Cardiac muscle cell (in vitro differentiated cells and primary cell): Measurements from ENCODE around the gene PPM1H. TPM values are rescaled to one million over a fixed set of nuclear protein-coding genes. Genes with fewer than 3 reads are reported as not detected.

Experiments used
- DNase-seq, 2 donors: peaks; one replicate each; pipeline versions ENCODE4 v3.0.0 to v3.0.0-alpha.2; 2010 to 2017; ENCODE audit warnings: low read depth in 1 of 2, low spot score in 1 of 2
- H3K27ac ChIP-seq: fragments of 200-600 bp; sonication (generic); 2 replicates; pipeline ENCODE4 v1.5.1; 2016
- H3K27me3 ChIP-seq: fragments of 200-600 bp; sonication (generic); 2 replicates; pipeline ENCODE4 v1.6.0; 2016; ENCODE audit warnings: control low read depth
- H3K36me3 ChIP-seq: fragments of 200-600 bp; sonication (generic); 2 replicates; pipeline ENCODE4 v1.5.1; 2016; ENCODE audit warnings: control low read depth
- H3K4me1 ChIP-seq: fragments of 200-600 bp; sonication (generic); 2 replicates; pipeline ENCODE4 v1.8.1; 2017; ENCODE audit warnings: low read depth, mild to moderate bottlenecking, mixed run types
- H3K4me3 ChIP-seq: fragments of 200-600 bp; sonication (generic); 2 replicates; pipeline ENCODE4 v1.5.1; 2016; ENCODE audit warnings: mild to moderate bottlenecking
- H3K9me3 ChIP-seq: fragments of 200-600 bp; sonication (generic); 2 replicates; pipeline ENCODE4 v1.5.1; 2017; ENCODE audit warnings: low read depth, mild to moderate bottlenecking, control low read depth
- CTCF ChIP-seq: IDR thresholded peaks from 2 replicates; pipeline ENCODE4 v1.5.1; 2012; ENCODE audit warnings: low read depth, mild to moderate bottlenecking, low read length
- polyA plus RNA-seq: library from polyadenylated mRNA; unstranded; fragments of >200 nt; fragmentation: Nextera tagmentation; extraction: Ambion mirVana; gene quantifications from 2 replicates; pipeline ENCODE4 v1.2.1, GENCODE V29; 2016
- total RNA-seq: library from RNA; depleted of rRNA; stranded (reverse); fragments of >200 nt; gene quantifications from 2 replicates; pipeline ENCODE4 v1.2.3, GENCODE V29; 2016

Gene PPM1H
- total and polyA plus RNA-seq, 2 experiments from 2014 or later = 2.9 to 3.3 TPM

GRCh38 chr12:62717643-62718042 lies 217.3 kb downstream of the PPM1H start:
- no peak for TF ChIP-seq CTCF
- Histone ChIP-seq H3K4me3 (no peak overlapping the region), H3K27ac (no peak overlapping the region), H3K27me3 (no peaks in the 10 kb centered on the region), H3K4me1 (no peaks in the 10 kb centered on the region), H3K9me3 (no peaks in the 10 kb centered on the region), H3K36me3 (no peaks in the 10 kb centered on the region)
- no peak for DNase-seq

GRCh38 chr12:62716866-62717525 lies 218.0 kb downstream of the PPM1H start:
- no peak for TF ChIP-seq CTCF
- no peak overlapping the region for H3K27ac ChIP-seq
- no peak for DNase-seq

GRCh38 chr12:62716037-62716436 lies 218.9 kb downstream of the PPM1H start:
- no peaks in the 10 kb centered on the region for H3K9me3 ChIP-seq
- TF ChIP-seq CTCF = no peak
- H3K4me1 ChIP-seq = no peaks in the 10 kb centered on the region
- no peak overlapping the region for H3K4me3 ChIP-seq
- no peaks in the 10 kb centered on the region for H3K27me3 ChIP-seq
- no peak for DNase-seq
- no peak overlapping the region for H3K27ac ChIP-seq
- H3K36me3 ChIP-seq = no peaks in the 10 kb centered on the region

More at GRCh38 chr12:62716866-62717525, 218.0 kb downstream of the PPM1H start:
- Histone ChIP-seq H3K4me3 (no peak overlapping the region), H3K4me1 (no peaks in the 10 kb centered on the region), H3K36me3 (no peaks in the 10 kb centered on the region), H3K9me3 (no peaks in the 10 kb centered on the region), H3K27me3 (no peaks in the 10 kb centered on the region)

- no peak for DNase-seq
- Histone ChIP-seq H3K9me3 (no peaks in the 10 kb centered on the region), H3K4me1 (no peaks in the 10 kb centered on the region), H3K27ac (no peak overlapping the region), H3K27me3 (no peaks in the 10 kb centered on the region), H3K4me3 (no peak overlapping the region), H3K36me3 (no peaks in the 10 kb centered on the region)
- no peak for TF ChIP-seq CTCF
Observed at GRCh38 chr12:62714774-62715721, 219.9 kb downstream of the PPM1H start.

GRCh38 chr12:62714181-62714773 lies 220.7 kb downstream of the PPM1H start:
- no peaks in the 10 kb centered on the region for H3K36me3 ChIP-seq
- no peak for TF ChIP-seq CTCF
- no peak overlapping the region for H3K27ac ChIP-seq
- no peak overlapping the region for H3K4me3 ChIP-seq
- no peaks in the 10 kb centered on the region for H3K4me1 ChIP-seq
- H3K9me3 ChIP-seq = no peaks in the 10 kb centered on the region
- no peak for DNase-seq
- no peaks in the 10 kb centered on the region for H3K27me3 ChIP-seq
